Measurements from ENCODE around the gene ABCB10.
"Not testable (repeated sequence)": the region's sequence is repeated elsewhere in the genome, so short reads cannot be mapped to it uniquely, and the experiment has no call there.

Gene ABCB10

DNA sequence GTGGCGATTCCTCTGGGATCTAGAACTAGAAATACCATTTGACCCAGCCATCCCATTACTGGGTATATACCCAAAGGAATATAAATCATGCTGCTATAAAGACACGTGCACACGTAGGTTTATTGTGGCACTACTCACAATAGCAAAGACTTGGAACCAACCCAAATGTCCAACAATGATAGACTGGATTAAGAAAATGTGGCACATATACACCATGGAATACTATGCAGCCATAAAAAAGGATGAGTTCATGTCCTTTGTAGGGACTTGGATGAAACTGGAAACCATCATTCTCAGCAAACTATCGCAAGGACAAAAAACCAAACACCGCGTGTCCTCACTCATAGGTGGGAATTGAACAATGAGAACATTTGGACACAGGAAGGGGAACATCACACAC is 46.9 kb downstream of the ABCB10 start:
- H3K4me3 ChIP-seq (ENCODE audit: control insufficient read depth in 1 of 7, extremely low read depth in 1 of 7, insufficient read depth in 4 of 7, low read depth in 2 of 7, low read length in 6 of 7); POLR2A ChIA-PET; H3K9me3 ChIP-seq (ENCODE audit: control extremely low read depth in 1 of 5, control insufficient read depth in 4 of 5, insufficient read depth in 2 of 5, low read depth in 1 of 5, low read length in 4 of 5); H3K27ac ChIP-seq (ENCODE audit: insufficient read depth in 1 of 2, low read depth in 1 of 2, low read length in 2 of 2, poor library complexity in 1 of 2, severe bottlenecking in 2 of 2); CTCF ChIA-PET; H3K27me3 ChIP-seq (replicated peaks in 2 of 5; ENCODE audit: control insufficient read depth in 4 of 5, insufficient read depth in 5 of 5, low read length in 4 of 5); H3K36me3 ChIP-seq (ENCODE audit: control insufficient read depth in 4 of 4, insufficient read depth in 4 of 4, low read length in 3 of 4); DNase-seq: not testable (repeated sequence)
- peaks cover 8 to 18% (median 15%) of the 10 kb centered on the region in 4 experiments for H3K4me1 ChIP-seq (ENCODE audit: control extremely low read depth in 1 of 4, control insufficient read depth in 4 of 4, insufficient read depth in 4 of 4, low read length in 3 of 4)
- no CpG with 5 or more reads among the region's 6 CpGs for WGBS (ENCODE audit: insufficient coverage)

DNA sequence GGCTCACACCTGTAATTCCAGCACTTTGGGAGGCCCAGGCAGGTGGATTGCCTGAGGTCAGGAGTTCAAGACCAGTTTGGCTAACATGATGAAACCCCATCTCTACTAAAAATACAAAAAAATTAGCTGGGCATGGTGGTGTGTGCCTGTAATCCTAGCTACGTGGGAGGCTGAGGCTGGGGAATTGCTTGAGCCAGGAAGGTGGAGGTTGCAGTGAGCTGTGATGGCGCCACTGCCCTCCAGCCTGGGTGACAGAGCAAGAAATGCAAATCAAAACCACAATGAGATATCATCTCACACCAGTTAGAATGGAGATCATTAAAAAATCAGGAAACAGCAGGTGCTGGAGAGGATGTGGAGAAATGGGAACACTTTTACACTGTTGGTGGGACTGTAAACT is 47.3 kb downstream of the ABCB10 start:
- H3K9me3 ChIP-seq (ENCODE audit: control extremely low read depth in 1 of 5, control insufficient read depth in 4 of 5, insufficient read depth in 2 of 5, low read depth in 1 of 5, low read length in 4 of 5); POLR2A ChIA-PET; H3K4me3 ChIP-seq (ENCODE audit: control insufficient read depth in 1 of 7, extremely low read depth in 1 of 7, insufficient read depth in 4 of 7, low read depth in 2 of 7, low read length in 6 of 7); H3K36me3 ChIP-seq (ENCODE audit: control insufficient read depth in 4 of 4, insufficient read depth in 4 of 4, low read length in 3 of 4); CTCF ChIA-PET; H3K27me3 ChIP-seq (replicated peaks in 2 of 5; ENCODE audit: control insufficient read depth in 4 of 5, insufficient read depth in 5 of 5, low read length in 4 of 5); H3K27ac ChIP-seq (ENCODE audit: insufficient read depth in 1 of 2, low read depth in 1 of 2, low read length in 2 of 2, poor library complexity in 1 of 2, severe bottlenecking in 2 of 2): not testable (repeated sequence)
- DNase-seq, result peak in 2 of 3 donors; percentile 15 to 38
- peaks cover 8 to 20% (median 16%) of the 10 kb centered on the region in 4 experiments for H3K4me1 ChIP-seq (ENCODE audit: control extremely low read depth in 1 of 4, control insufficient read depth in 4 of 4, insufficient read depth in 4 of 4, low read length in 3 of 4)
- WGBS (ENCODE audit: insufficient coverage), result no CpG with 5 or more reads among the region's 2 CpGs

DNA sequence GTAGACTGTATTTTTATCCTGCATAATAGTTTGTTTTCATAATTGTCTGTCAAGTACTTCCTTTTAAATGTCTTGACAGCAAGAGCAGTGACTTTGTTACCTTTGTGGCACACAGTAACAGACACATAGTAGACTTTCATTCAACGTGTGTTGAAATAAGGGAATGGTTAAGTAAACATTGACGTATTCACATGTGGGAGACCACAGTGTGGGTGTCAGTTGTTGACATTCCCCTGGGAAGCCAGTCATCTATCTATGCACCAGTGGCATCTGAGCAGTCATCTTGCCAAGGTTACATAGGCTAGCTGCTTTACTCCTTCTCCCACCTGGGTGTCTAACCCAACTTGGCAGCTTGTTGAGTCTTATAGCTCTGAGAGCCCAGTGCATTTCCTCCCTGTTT is 48.9 kb downstream of the ABCB10 start:
- H3K27me3 ChIP-seq (replicated peaks in 2 of 5; ENCODE audit: control insufficient read depth in 4 of 5, insufficient read depth in 5 of 5, low read length in 4 of 5), result no peaks in the 10 kb centered on the region
- H3K4me3 ChIP-seq (ENCODE audit: control insufficient read depth in 1 of 7, extremely low read depth in 1 of 7, insufficient read depth in 4 of 7, low read depth in 2 of 7, low read length in 6 of 7), result no peak overlapping the region
- no peaks in the 10 kb centered on the region for H3K9me3 ChIP-seq (ENCODE audit: control extremely low read depth in 1 of 5, control insufficient read depth in 4 of 5, insufficient read depth in 2 of 5, low read depth in 1 of 5, low read length in 4 of 5)
- H3K4me1 ChIP-seq (ENCODE audit: control extremely low read depth in 1 of 4, control insufficient read depth in 4 of 4, insufficient read depth in 4 of 4, low read length in 3 of 4), result peaks cover 8 to 20% (median 16%) of the 10 kb centered on the region in 4 experiments
- ChIA-PET CTCF (interaction anchor here (1.0 to 1.4 kb wide), 3 partner anchors 11 to 251 kb away, joined by 3 to 4 read pairs (median 3); no protein-coding TSS in a partner anchor), POLR2A (no interaction called here)
- DNase-seq, result no peak
- H3K36me3 ChIP-seq (ENCODE audit: control insufficient read depth in 4 of 4, insufficient read depth in 4 of 4, low read length in 3 of 4), result peaks cover 0 to 5% (median 5%) of the 10 kb centered on the region in 4 experiments
- H3K27ac ChIP-seq (ENCODE audit: insufficient read depth in 1 of 2, low read depth in 1 of 2, low read length in 2 of 2, poor library complexity in 1 of 2, severe bottlenecking in 2 of 2), result no peak overlapping the region
- 100% methylated on average over 2 of the region's 2 CpGs for WGBS (ENCODE audit: insufficient coverage)

DNA sequence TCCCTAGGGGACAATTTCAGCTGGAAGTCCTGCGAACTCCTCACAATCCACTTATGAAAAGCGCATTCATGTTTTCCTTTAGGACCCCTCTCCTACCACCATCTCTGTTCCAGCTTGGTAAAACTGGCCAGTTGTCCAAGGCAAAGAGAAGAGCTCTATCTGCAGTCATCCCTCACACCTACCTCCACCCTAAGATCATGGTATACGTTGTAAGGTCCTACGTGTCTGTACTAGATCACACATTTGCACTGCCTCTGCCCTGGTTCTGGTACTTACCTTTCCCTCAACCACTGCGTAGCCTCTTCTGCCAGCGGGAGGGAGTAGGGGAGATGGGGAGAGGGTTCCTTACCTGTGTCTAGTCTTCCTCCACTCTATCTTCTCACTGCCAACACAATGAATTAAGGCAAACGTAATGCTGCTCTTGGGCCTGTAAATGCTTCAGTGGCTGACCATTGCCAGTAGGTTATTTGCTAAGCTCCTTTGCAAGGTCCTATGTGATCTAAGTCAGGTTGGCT is 49.6 kb downstream of the ABCB10 start:
- 100% methylated on average over 2 of the region's 7 CpGs for WGBS (ENCODE audit: insufficient coverage)
- CTCF ChIA-PET, result interaction anchor here (0.9 to 1.4 kb wide), 5 partner anchors 22 to 250 kb away, joined by 3 to 4 read pairs (median 3); no protein-coding TSS in a partner anchor
- DNase-seq, result no peak

DNA sequence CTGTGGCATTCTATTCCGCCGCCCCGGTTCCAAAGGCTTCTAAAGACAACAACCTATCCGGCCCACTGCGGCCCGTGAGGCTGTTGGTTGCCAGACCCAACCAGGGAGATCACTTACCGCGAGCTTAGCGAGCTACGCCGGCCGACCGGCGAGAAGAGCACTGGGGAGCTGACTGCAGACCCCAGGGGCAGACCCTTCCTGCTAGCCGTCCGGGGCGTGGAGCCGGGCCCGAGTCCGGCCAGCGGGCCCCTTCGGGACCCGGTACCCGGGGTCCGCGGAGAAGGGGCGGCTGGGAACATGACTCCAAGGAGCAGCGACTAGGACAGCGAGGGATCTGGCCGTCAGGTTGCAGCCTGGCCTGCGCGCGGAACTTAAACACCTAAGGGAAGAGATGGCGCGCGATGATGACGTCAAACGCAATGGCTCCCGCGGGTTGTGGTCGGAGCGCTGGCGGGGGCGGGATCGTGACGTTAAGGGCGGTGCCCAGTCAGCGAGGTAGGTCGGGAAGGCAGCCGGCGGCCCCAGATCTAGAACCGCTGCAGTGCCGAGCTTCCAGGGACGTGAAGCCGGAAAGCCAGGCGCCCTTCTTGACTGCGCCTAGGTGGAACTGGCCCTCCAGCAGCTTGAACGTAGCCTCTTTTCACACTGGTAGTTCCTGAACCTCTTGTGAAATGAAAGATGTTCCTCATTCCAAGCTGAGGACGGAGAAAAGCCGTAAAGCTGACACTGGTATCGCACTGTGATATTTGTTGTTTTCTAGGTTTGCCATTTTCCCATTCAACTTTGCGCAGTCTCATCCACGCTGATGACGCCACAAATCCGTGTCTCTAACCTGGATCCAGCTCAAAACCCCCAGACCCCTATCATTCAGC is 50.3 kb downstream of the ABCB10 start, which contains the start of gene NUP133:
Gene NUP133 (minus strand): TSS at position 391 of the 872 bp plus-strand sequence. CDS start 92 bp downstream, at position 299.
- H3K9me3 ChIP-seq (ENCODE audit: control extremely low read depth in 1 of 5, control insufficient read depth in 4 of 5, insufficient read depth in 2 of 5, low read depth in 1 of 5, low read length in 4 of 5), result no peaks in the 10 kb centered on the region
- ChIA-PET CTCF (interaction anchor here (0.9 to 1.4 kb wide), 4 partner anchors 12 to 250 kb away, joined by 3 read pairs; no protein-coding TSS in a partner anchor), POLR2A (interaction anchor here (0.6 kb wide), 1 partner anchor 16 kb away, joined by 4 read pairs; no protein-coding TSS in a partner anchor)
- peak within 1 kb of the TSS; percentile 80 to 99 (median 91) for H3K4me3 ChIP-seq (ENCODE audit: control insufficient read depth in 1 of 7, extremely low read depth in 1 of 7, insufficient read depth in 4 of 7, low read depth in 2 of 7, low read length in 6 of 7)
- peak within 1 kb of the TSS; percentile 87 to 96 for H3K27ac ChIP-seq (ENCODE audit: insufficient read depth in 1 of 2, low read depth in 1 of 2, low read length in 2 of 2, poor library complexity in 1 of 2, severe bottlenecking in 2 of 2)
- peaks cover 0 to 10% (median 7%) of the 10 kb centered on the region in 4 experiments for H3K36me3 ChIP-seq (ENCODE audit: control insufficient read depth in 4 of 4, insufficient read depth in 4 of 4, low read length in 3 of 4)
- peaks cover 8 to 20% (median 16%) of the 10 kb centered on the region in 4 experiments for H3K4me1 ChIP-seq (ENCODE audit: control extremely low read depth in 1 of 4, control insufficient read depth in 4 of 4, insufficient read depth in 4 of 4, low read length in 3 of 4)
- H3K27me3 ChIP-seq (replicated peaks in 2 of 5; ENCODE audit: control insufficient read depth in 4 of 5, insufficient read depth in 5 of 5, low read length in 4 of 5), result no peaks in the 10 kb centered on the region
- WGBS (ENCODE audit: insufficient coverage), result under 1% methylated on average over 58 of the region's 65 CpGs
- peak; percentile 98 to 99 (median 99) for DNase-seq

More for the DNA sequence above, 49.6 kb downstream of the ABCB10 start:
- POLR2A ChIA-PET, result interaction anchor here (0.6 kb wide), 1 partner anchor 16 kb away, joined by 4 read pairs; no protein-coding TSS in a partner anchor
- H3K27me3 ChIP-seq (replicated peaks in 2 of 5; ENCODE audit: control insufficient read depth in 4 of 5, insufficient read depth in 5 of 5, low read length in 4 of 5), result no peaks in the 10 kb centered on the region
- peaks cover 8 to 20% (median 16%) of the 10 kb centered on the region in 4 experiments for H3K4me1 ChIP-seq (ENCODE audit: control extremely low read depth in 1 of 4, control insufficient read depth in 4 of 4, insufficient read depth in 4 of 4, low read length in 3 of 4)
- H3K27ac ChIP-seq (ENCODE audit: insufficient read depth in 1 of 2, low read depth in 1 of 2, low read length in 2 of 2, poor library complexity in 1 of 2, severe bottlenecking in 2 of 2), result peak overlapping the region; percentile 87 to 96
- peaks cover 0 to 10% (median 7%) of the 10 kb centered on the region in 4 experiments for H3K36me3 ChIP-seq (ENCODE audit: control insufficient read depth in 4 of 4, insufficient read depth in 4 of 4, low read length in 3 of 4)
- peak overlapping the region; percentile 80 to 99 (median 91) for H3K4me3 ChIP-seq (ENCODE audit: control insufficient read depth in 1 of 7, extremely low read depth in 1 of 7, insufficient read depth in 4 of 7, low read depth in 2 of 7, low read length in 6 of 7)
- H3K9me3 ChIP-seq (ENCODE audit: control extremely low read depth in 1 of 5, control insufficient read depth in 4 of 5, insufficient read depth in 2 of 5, low read depth in 1 of 5, low read length in 4 of 5), result no peaks in the 10 kb centered on the region

DNA sequence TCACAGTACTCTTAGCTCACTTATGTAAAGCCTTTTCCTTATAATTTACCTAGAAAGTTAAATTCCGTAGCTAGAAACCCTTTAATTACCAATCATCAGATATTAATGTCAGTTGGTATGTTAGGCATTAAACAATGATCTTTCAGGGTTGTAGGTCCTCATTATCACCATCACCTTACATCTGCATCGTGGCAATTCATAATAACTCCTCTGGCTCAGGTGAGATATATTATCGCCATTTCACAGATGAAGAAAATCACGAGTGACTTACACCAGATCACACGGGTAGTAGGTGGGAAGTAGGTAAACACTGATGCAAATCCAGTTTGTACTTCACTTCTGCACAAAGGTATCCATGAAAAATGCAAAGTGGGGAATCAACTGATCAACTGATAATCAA is 51.0 kb downstream of the ABCB10 start:
- peaks cover 8 to 20% (median 16%) of the 10 kb centered on the region in 4 experiments for H3K4me1 ChIP-seq (ENCODE audit: control extremely low read depth in 1 of 4, control insufficient read depth in 4 of 4, insufficient read depth in 4 of 4, low read length in 3 of 4)
- H3K4me3 ChIP-seq (ENCODE audit: control insufficient read depth in 1 of 7, extremely low read depth in 1 of 7, insufficient read depth in 4 of 7, low read depth in 2 of 7, low read length in 6 of 7), result peak overlapping the region; percentile 80 to 99 (median 91)
- H3K27me3 ChIP-seq (replicated peaks in 2 of 5; ENCODE audit: control insufficient read depth in 4 of 5, insufficient read depth in 5 of 5, low read length in 4 of 5), result no peaks in the 10 kb centered on the region
- POLR2A ChIA-PET, result no interaction called here
- peak overlapping the region; percentile 87 to 96 for H3K27ac ChIP-seq (ENCODE audit: insufficient read depth in 1 of 2, low read depth in 1 of 2, low read length in 2 of 2, poor library complexity in 1 of 2, severe bottlenecking in 2 of 2)
- no CpG with 5 or more reads among the region's 5 CpGs for WGBS (ENCODE audit: insufficient coverage)
- no peaks in the 10 kb centered on the region for H3K9me3 ChIP-seq (ENCODE audit: control extremely low read depth in 1 of 5, control insufficient read depth in 4 of 5, insufficient read depth in 2 of 5, low read depth in 1 of 5, low read length in 4 of 5)
- H3K36me3 ChIP-seq (ENCODE audit: control insufficient read depth in 4 of 4, insufficient read depth in 4 of 4, low read length in 3 of 4), result peaks cover 0 to 10% (median 8%) of the 10 kb centered on the region in 4 experiments
- DNase-seq, result no peak
- CTCF ChIA-PET, result interaction anchor here (1.1 to 1.4 kb wide), 3 partner anchors 11 to 249 kb away, joined by 3 read pairs; no protein-coding TSS in a partner anchor

Data from common myeloid progenitor, CD34-positive (primary cell).